Measurements from ENCODE around the gene PI4KA. TPM values are rescaled to one million over a fixed set of nuclear protein-coding genes. Genes with fewer than 3 reads are reported as not detected.
"Not testable (repeated sequence)": the region's sequence is repeated elsewhere in the genome, so short reads cannot be mapped to it uniquely, and the experiment has no call there.

PI4KA gene
- total RNA-seq, 2 experiments from 2014 or later = 103 to 113 TPM

DNA sequence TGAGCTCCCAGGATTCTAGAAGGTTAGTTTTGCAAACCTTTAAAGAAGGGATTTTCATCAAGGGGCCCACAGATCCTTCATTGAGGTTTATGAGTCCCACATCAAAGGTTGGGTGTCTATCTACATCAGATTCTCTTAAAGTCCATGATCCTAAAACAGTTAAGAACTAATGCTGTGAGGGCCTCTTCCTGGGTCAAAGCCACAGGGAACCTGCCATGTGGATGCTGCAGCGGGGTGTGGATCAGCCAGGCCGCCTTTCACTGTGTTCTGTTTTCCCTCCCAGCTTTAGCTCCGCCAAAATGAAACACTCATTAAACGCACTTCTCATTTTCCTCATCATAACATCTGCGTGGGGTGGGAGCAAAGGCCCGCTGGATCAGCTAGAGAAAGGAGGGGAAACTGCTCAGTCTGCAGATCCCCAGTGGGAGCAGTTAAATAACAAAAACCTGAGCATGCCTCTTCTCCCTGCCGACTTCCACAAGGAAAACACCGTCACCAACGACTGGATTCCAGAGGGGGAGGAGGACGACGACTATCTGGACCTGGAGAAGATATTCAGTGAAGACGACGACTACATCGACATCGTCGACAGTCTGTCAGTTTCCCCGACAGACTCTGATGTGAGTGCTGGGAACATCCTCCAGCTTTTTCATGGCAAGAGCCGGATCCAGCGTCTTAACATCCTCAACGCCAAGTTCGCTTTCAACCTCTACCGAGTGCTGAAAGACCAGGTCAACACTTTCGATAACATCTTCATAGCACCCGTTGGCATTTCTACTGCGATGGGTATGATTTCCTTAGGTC is 79.4 kb downstream of the PI4KA start:
- ChIA-PET POLR2A (no interaction called here), CTCF (no interaction called here)
- Mint-ChIP-seq H3K36me3 (ENCODE audit: low read depth) (peaks cover 9% of the 10 kb centered on the region), H3K4me3 (no peak overlapping the region), H3K27me3 (no peaks in the 10 kb centered on the region), H3K27ac (peak overlapping the region; percentile 55), H3K4me1 (peaks cover 12% of the 10 kb centered on the region), H3K9me3 (no peaks in the 10 kb centered on the region)
- DNase-seq = no peak

DNA sequence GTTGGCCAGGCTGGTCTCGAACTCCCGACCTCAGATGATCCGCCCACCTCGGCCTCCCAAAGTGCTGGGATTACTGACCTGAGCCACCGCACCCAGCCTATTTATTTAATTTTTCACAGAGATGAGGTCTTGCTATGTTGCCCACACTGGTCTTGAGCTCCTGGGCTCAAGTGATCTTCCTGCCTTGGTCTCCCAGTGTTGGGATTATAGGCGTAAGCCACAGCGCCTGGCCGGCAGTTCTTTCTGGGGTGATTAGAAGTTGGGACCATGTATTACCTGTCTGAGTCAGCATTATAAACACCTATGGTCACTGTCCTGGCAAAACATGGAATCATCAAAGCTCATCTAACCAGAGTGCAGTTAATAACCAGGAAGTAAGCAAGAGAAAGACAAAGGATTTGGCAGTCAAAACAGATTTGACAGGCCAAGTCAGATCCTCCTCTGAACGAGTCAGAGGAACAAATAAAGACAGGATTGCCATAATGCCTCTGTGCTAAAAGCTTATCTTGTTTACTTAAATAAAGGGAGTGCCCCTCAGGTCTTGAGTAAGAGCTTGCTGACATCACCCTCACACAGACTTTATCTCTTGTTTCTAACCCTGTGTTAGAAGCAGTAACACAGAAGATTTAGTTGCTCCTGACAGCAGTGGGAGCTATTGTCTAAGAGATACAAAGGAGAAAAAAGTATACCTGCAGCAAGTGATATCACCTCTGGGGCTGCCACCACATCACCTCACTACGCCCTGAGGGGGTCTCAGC is 81.0 kb downstream of the PI4KA start:
- Mint-ChIP-seq H3K36me3 (ENCODE audit: low read depth) (peaks cover 9% of the 10 kb centered on the region), H3K27me3 (no peaks in the 10 kb centered on the region), H3K9me3 (no peaks in the 10 kb centered on the region), H3K4me1 (peaks cover 12% of the 10 kb centered on the region), H3K27ac (no peak overlapping the region), H3K4me3 (no peak overlapping the region)
- DNase-seq = no peak
- ChIA-PET CTCF (interaction anchor here (0.5 to 1.1 kb wide), 2 partner anchors 9 to 325 kb away, joined by 3 read pairs; no protein-coding TSS in a partner anchor), POLR2A (no interaction called here)

DNA sequence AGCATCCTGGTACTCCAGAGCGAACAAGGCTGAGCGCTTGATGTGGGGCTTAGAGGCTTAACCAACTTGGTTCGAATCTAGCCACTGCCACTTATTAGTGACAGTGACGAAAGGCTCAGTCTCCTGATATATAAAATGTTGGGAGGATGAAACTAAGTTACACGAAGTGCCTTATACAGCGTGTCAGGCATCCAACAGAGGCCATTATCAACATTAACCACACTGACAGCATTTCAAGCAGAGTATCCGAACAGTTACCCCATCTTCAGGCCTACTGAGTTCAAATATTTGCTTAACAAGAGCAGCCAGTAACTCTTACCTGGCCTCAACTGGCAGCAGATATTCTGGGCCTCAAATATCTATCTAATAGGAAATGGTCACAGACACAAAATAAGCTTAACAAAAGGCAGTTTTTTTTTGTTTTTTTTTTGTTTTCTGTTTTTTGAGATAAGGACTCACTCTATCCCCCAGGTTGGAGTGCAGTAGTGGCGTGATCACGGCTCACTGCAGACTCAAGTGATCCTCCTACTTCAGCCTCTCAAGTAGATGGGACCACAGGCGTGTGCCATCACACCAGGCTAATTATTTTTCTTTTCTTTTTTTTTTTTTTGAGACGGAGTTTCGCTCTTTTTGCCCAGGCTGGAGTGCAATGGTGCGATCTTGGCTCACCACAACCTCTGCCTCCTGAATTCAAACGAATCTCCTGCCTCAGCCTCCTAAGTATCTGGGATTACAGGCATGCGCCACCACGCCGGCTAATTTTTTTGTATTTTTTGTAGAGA is 81.8 kb downstream of the PI4KA start:
- DNase-seq = no peak
- no peaks in the 10 kb centered on the region for H3K27me3 Mint-ChIP-seq
- POLR2A ChIA-PET = no interaction called here
- H3K4me1 Mint-ChIP-seq = peaks cover 12% of the 10 kb centered on the region
- H3K27ac Mint-ChIP-seq = no peak overlapping the region
- H3K36me3 Mint-ChIP-seq (ENCODE audit: low read depth) = peaks cover 9% of the 10 kb centered on the region
- CTCF ChIA-PET = no interaction called here
- no peaks in the 10 kb centered on the region for H3K9me3 Mint-ChIP-seq
- no peak overlapping the region for H3K4me3 Mint-ChIP-seq

DNA sequence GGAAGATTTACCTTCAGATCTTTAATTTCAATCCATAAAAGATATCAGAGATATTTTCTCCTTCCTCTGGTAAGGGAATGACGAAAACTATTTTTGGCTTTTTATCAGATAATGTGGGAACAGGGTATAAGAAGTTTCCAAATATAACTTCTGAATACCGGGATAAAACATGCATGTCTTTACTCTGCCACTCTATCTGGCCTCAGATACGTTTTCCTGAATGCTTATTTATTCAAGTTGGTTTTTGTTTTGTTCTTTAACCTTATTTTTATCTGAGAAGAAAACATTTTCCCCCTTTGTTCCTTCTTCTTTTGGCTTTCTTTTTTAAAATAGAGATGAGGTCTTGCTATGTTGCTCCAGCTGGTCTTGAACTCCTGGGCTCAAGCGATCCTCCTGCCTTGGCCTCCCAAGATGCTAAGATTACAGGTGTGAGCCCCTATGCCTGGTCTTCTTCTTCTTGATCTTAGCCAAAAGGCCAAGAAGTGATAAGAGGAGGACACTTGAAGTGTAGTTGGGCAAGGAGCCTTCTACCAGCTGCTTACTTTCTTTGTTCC is 83.2 kb downstream of the PI4KA start:
- Mint-ChIP-seq H3K4me3 (no peak overlapping the region), H3K36me3 (ENCODE audit: low read depth) (peaks cover 9% of the 10 kb centered on the region), H3K27ac (no peak overlapping the region), H3K27me3 (no peaks in the 10 kb centered on the region), H3K9me3 (no peaks in the 10 kb centered on the region), H3K4me1 (peaks cover 8% of the 10 kb centered on the region)
- no peak for DNase-seq
- CTCF ChIA-PET = interaction anchor here (0.6 kb wide), 1 partner anchor 162 kb away, joined by 3 read pairs; no protein-coding TSS in a partner anchor
- POLR2A ChIA-PET = no interaction called here

DNA sequence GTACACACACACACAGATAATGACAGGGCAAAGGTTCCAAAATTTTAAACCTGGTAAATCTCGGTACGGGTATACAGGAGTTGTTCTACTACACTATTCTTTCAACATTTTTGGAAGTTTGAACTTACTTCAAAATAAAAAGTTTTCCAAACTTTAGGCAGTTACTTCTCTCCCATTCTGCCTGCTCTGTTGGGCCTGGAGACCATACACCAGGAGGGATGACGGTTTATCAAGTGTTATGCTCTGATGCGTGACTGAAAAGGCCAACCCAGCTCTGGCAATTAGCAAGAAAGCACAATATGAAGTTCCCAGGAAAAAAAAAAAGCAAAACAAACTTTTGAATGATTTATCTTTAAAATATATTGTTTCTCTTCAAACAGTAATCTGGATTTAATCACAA is 83.7 kb downstream of the PI4KA start:
- Mint-ChIP-seq H3K4me3 (no peak overlapping the region), H3K9me3 (no peaks in the 10 kb centered on the region), H3K27me3 (no peaks in the 10 kb centered on the region), H3K4me1 (peaks cover 8% of the 10 kb centered on the region), H3K36me3 (ENCODE audit: low read depth) (peaks cover 9% of the 10 kb centered on the region), H3K27ac (no peak overlapping the region)
- POLR2A ChIA-PET = no interaction called here
- no peak for DNase-seq
- CTCF ChIA-PET = no interaction called here

DNA sequence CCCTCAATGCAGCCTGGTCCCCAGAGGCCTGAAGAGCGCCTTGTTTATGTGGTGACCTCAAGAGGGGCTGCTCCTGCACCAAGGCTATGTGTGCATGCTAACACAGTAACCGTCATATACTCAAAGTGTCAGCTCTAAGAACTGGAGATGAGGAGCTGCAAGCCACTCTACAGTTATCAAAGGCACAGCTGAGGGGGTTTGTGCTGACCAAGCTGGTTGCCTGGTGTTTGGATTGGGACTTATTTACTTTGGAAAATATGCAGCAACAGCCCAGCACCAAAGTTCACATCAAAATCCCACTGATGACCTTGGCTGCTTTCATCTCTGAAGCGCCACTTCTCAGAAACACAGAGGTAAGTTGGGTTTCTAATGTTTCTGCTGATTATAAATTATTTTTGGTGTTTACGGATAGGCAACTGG is 84.8 kb downstream of the PI4KA start, which contains the start of gene SERPIND1:
Gene SERPIND1, plus strand, starts transcription at position 321 of the 420 bp plus-strand sequence. CDS start 5,200 bp downstream, outside the sequence.
- POLR2A ChIA-PET = no interaction called here
- Mint-ChIP-seq H3K36me3 (ENCODE audit: low read depth) (peaks cover 4% of the 10 kb centered on the region), H3K9me3 (no peaks in the 10 kb centered on the region)

DNA sequence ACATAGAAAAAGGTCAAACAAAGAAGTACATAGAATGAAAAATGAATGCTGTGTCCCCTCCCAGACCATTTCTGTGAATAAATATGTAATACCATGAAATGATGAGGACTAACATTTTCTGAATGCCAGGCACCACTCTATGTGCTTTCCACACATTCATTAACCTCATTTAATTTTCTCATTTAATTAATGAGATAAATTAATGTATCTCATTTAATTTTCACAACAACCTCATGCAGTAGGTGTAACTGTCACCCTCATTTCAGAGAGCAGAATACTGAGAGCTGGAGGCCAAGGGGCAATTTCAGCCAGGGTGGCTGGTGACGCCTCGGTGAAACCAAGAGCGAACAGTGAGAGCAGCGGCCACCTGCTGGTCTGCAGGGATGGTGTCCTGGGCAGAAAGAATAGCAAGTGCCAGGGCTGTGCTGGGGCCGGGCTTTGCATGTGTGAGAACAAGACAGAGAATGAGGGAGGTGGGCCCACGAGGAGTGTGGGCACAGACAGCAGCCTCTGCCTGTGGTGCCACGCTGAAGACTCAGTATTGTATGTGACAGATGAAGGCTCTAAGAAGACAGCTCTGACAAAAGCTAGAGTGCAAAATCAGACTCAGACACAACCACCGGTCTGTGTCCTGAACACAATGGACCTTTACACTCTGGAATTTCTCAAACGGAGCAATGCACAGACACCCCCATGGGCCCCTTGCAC is 86.5 kb downstream of the PI4KA start:
- Mint-ChIP-seq H3K4me3 (no peak overlapping the region), H3K36me3 (ENCODE audit: low read depth) (peaks cover 4% of the 10 kb centered on the region), H3K27me3 (no peaks in the 10 kb centered on the region), H3K4me1 (peaks cover 6% of the 10 kb centered on the region), H3K9me3 (no peaks in the 10 kb centered on the region), H3K27ac (no peak overlapping the region)
- ChIA-PET POLR2A (no interaction called here), CTCF (interaction anchor here (1.5 kb wide), 1 partner anchor 12 kb away, joined by 3 read pairs; no protein-coding TSS in a partner anchor)
- no peak for DNase-seq

More for the DNA sequence above, 84.8 kb downstream of the PI4KA start, which contains the start of gene SERPIND1:
- H3K4me3 Mint-ChIP-seq = no peak within 1 kb of the TSS
- no peak for DNase-seq
- H3K4me1 Mint-ChIP-seq = peaks cover 4% of the 10 kb centered on the region
- H3K27ac Mint-ChIP-seq = peak within 1 kb of the TSS; percentile 54
- CTCF ChIA-PET = interaction anchor here (0.9 kb wide), 1 partner anchor 10 kb away, joined by 3 read pairs; no protein-coding TSS in a partner anchor
- no peaks in the 10 kb centered on the region for H3K27me3 Mint-ChIP-seq

DNA sequence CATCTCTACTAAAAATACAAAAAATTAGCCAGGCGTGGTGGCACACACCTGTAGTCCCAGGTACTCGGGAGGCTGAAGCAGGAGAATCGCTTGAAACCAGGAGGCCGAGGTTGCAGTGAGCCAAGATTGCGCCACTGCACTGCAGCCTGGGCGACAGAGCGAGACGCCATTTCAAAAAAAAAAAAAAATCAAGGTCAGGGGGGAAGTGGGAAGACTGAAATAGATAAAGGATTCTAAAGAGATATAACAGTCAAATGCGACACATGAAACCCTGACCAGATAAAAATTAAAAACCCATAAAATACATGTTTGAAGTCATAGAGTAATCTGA is 89.2 kb downstream of the PI4KA start:
- H3K9me3 Mint-ChIP-seq, CTCF ChIA-PET: not testable (repeated sequence)

DNA sequence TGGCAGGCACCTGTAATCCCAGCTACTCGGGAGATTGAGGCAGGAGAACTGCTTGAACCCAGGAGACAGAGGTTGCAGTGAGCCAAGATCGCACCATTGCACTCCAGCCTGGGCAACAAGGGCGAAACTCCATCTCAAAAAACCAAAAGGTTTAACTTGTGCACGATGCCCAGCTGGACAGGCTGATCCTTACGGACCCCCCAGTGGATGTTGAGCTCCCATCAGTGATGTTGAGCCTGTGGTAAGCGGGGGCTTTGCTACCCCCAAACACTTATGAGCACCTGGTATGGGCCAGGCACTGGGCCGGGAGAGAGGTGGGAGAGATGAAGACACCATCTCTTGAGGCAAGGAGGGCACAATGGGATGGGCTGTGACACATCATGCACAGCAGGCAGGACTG is 92.1 kb downstream of the PI4KA start:
- ChIA-PET CTCF (interaction anchor here (0.9 kb wide), 1 partner anchor 11 kb away, joined by 3 read pairs; no protein-coding TSS in a partner anchor), POLR2A (no interaction called here)
- Mint-ChIP-seq H3K9me3 (no peaks in the 10 kb centered on the region), H3K27ac (no peak overlapping the region), H3K4me1 (peaks cover 6% of the 10 kb centered on the region), H3K27me3 (no peaks in the 10 kb centered on the region), H3K4me3 (no peak overlapping the region), H3K36me3 (ENCODE audit: low read depth) (peaks cover 21% of the 10 kb centered on the region)
- no peak for DNase-seq

More for the DNA sequence above, 89.2 kb downstream of the PI4KA start:
- POLR2A ChIA-PET; H3K36me3 Mint-ChIP-seq (ENCODE audit: low read depth); H3K4me1 Mint-ChIP-seq; DNase-seq; H3K27me3 Mint-ChIP-seq; H3K4me3 Mint-ChIP-seq; H3K27ac Mint-ChIP-seq: not testable (repeated sequence)

DNA sequence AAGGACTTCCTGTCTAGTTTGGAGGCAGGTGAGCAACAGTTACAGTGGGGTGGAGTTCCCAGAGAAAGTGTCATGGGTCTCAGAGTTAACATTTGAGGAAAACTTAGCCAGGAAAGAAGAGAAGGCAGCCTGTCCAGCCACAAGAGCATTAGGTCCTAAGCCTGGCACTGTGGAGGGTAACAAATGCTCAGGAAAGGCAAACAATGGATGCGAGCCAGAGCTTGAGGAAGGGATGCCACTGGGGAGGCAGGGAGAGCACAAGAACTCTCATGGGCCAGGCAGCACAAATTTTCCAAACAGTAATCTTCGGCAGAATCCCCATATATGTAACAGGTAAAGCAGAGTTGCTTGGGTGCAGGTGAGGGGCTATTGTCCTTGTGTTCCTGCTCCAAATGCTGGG is 92.7 kb downstream of the PI4KA start:
- Mint-ChIP-seq H3K4me3 (no peak overlapping the region), H3K9me3 (no peaks in the 10 kb centered on the region), H3K27ac (no peak overlapping the region), H3K4me1 (peaks cover 6% of the 10 kb centered on the region), H3K27me3 (no peaks in the 10 kb centered on the region), H3K36me3 (ENCODE audit: low read depth) (peaks cover 21% of the 10 kb centered on the region)
- CTCF ChIA-PET = no interaction called here
- DNase-seq = no peak
- POLR2A ChIA-PET = no interaction called here

DNA sequence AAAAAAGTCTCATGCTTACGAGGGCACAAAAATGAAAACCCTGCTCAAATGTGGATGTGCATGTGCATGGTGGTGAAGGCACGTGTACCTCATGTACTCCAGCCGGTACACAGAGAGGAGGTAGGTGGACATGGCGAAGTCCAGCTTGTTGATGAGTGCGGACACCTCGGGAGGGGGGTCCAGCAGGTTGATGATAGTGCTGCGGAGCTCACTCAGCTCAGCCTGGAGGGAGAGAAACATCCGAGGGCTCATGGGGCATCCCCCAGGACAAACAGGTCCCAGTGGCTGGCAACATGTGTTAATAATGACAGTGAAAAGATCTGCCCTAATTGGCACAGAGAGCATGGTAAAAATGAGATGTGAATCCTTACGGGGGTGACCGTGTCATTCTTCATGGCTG is 93.9 kb downstream of the PI4KA start:
- Mint-ChIP-seq H3K4me1 (peaks cover 6% of the 10 kb centered on the region), H3K4me3 (no peak overlapping the region), H3K36me3 (ENCODE audit: low read depth) (peaks cover 24% of the 10 kb centered on the region), H3K27ac (no peak overlapping the region), H3K9me3 (no peaks in the 10 kb centered on the region), H3K27me3 (no peaks in the 10 kb centered on the region)
- POLR2A ChIA-PET = no interaction called here
- CTCF ChIA-PET = no interaction called here
- DNase-seq = no peak

DNA sequence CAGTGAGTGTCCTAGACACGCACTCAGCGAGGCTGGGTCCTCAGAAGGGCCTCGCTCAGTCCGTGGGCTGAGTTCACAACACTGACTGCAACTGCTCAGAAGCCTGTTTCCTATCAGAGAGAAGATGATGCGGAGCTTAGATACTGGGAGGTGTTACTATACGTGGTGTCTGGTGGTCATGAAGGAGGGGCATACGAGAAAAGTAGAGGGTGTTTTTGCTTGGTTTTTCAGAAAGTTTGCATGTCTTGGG is 94.2 kb downstream of the PI4KA start:
- ChIA-PET CTCF (no interaction called here), POLR2A (no interaction called here)
- DNase-seq = no peak
- no peak overlapping the region for H3K27ac Mint-ChIP-seq
- peaks cover 24% of the 10 kb centered on the region for H3K36me3 Mint-ChIP-seq (ENCODE audit: low read depth)
- no peaks in the 10 kb centered on the region for H3K9me3 Mint-ChIP-seq
- H3K4me3 Mint-ChIP-seq = no peak overlapping the region
- peaks cover 6% of the 10 kb centered on the region for H3K4me1 Mint-ChIP-seq
- H3K27me3 Mint-ChIP-seq = no peaks in the 10 kb centered on the region
